HPDE6-E6E7 (cell line): ENCODE results near the gene ZCCHC13.
"Not testable (repeated sequence)": the region's sequence is repeated elsewhere in the genome, so short reads cannot be mapped to it uniquely, and the experiment has no call there.

Source experiments
- DNase-seq: peaks from one replicate; pipeline ENCODE4 v3.0.0; 2011; ENCODE audit warnings: missing footprints; ENCODE audit errors: extremely low spot score

The ZCCHC13 gene

GRCh38 chrX:74304016-74304415 lies at the start of gene ZCCHC13:
TSS of gene ZCCHC13 (plus strand) at chrX:74304180. CDS start at chrX:74304267, 87 bp downstream.
- DNase-seq = no peak

- not testable (repeated sequence) for DNase-seq
Measured at GRCh38 chrX:74258111-74258510, 45.9 kb upstream of the ZCCHC13 start.

- DNase-seq = no peak
Measured at GRCh38 chrX:74259885-74260491, 44.0 kb upstream of the ZCCHC13 start.

- DNase-seq = no peak
Measured at GRCh38 chrX:74262452-74263209, 41.3 kb upstream of the ZCCHC13 start.

- DNase-seq = no peak
Measured at GRCh38 chrX:74270393-74270792, 33.6 kb upstream of the ZCCHC13 start.

- DNase-seq = no peak
Measured at GRCh38 chrX:74272230-74272629, 31.8 kb upstream of the ZCCHC13 start.

GRCh38 chrX:74274516-74274915 lies 29.5 kb upstream of the ZCCHC13 start:
- no peak for DNase-seq

GRCh38 chrX:74277320-74277719 lies 26.7 kb upstream of the ZCCHC13 start:
- DNase-seq = no peak

GRCh38 chrX:74277846-74278245 lies 26.1 kb upstream of the ZCCHC13 start:
- no peak for DNase-seq

- DNase-seq = no peak
Measured at GRCh38 chrX:74280759-74281158, 23.2 kb upstream of the ZCCHC13 start.

GRCh38 chrX:74284391-74284952 lies 19.5 kb upstream of the ZCCHC13 start:
- DNase-seq = no peak

GRCh38 chrX:74286950-74287740 lies 16.8 kb upstream of the ZCCHC13 start:
- no peak for DNase-seq

GRCh38 chrX:74291577-74291963 lies 12.4 kb upstream of the ZCCHC13 start:
- no peak for DNase-seq

- peak; percentile 57 for DNase-seq
Measured at GRCh38 chrX:74291964-74292807, 11.8 kb upstream of the ZCCHC13 start.

- DNase-seq = no peak
Measured at GRCh38 chrX:74292808-74293123, 11.2 kb upstream of the ZCCHC13 start.

GRCh38 chrX:74293343-74293946 lies 10.5 kb upstream of the ZCCHC13 start:
- DNase-seq = peak; percentile 45

- no peak for DNase-seq
Measured at GRCh38 chrX:74295101-74295500, 8.9 kb upstream of the ZCCHC13 start.

GRCh38 chrX:74297766-74298165 lies 6.2 kb upstream of the ZCCHC13 start:
- no peak for DNase-seq

- no peak for DNase-seq
Measured at GRCh38 chrX:74300869-74301268, 3.1 kb upstream of the ZCCHC13 start.

- DNase-seq = no peak
Measured at GRCh38 chrX:74318672-74319071, 14.7 kb downstream of the ZCCHC13 start.

- not testable (repeated sequence) for DNase-seq
Measured at GRCh38 chrX:74319321-74319720, 15.3 kb downstream of the ZCCHC13 start.
